GM12878 (cell line): Measurements from ENCODE around the gene AIP. TPM values are rescaled to one million over a fixed set of nuclear protein-coding genes. Genes with fewer than 3 reads are reported as not detected.

Experiments
- E4F1 ChIP-seq: fragments of 450-650 bp; IDR thresholded peaks from 2 replicates; pipeline ENCODE4 v1.6.1; 2018; ENCODE audit warnings: borderline replicate concordance, mild to moderate bottlenecking; ENCODE audit not compliant: partially characterized antibody
- MEF2B ChIP-seq: fragments of 450-650 bp; IDR thresholded peaks from 2 replicates; pipeline ENCODE4 v1.6.1; 2018; ENCODE audit warnings: mild to moderate bottlenecking, moderate library complexity; ENCODE audit not compliant: partially characterized antibody, poor library complexity, severe bottlenecking
- MTA3 ChIP-seq: IDR thresholded peaks from 2 replicates; pipeline ENCODE4 v1.6.1; 2012; ENCODE audit warnings: low read length, inconsistent platforms, borderline replicate concordance
- PKNOX1 ChIP-seq: fragments of 450-650 bp; IDR thresholded peaks from 2 replicates; pipeline ENCODE4 v1.6.1; 2016; ENCODE audit warnings: mild to moderate bottlenecking
- RUNX3 ChIP-seq: IDR thresholded peaks from 2 replicates; pipeline ENCODE4 v1.6.1; 2012; ENCODE audit warnings: low read length, inconsistent platforms
- SIX5 ChIP-seq: IDR thresholded peaks from 2 replicates; pipeline ENCODE4 v1.6.1; 2011; ENCODE audit warnings: mild to moderate bottlenecking, low read depth, low read length, moderate library complexity; ENCODE audit not compliant: severe bottlenecking
- SMAD5 ChIP-seq: IDR thresholded peaks from 2 replicates; pipeline ENCODE4 v1.6.1; 2016; ENCODE audit warnings: antibody characterized with exemption, low read depth
- SREBF1 ChIP-seq: IDR thresholded peaks from 2 replicates; pipeline ENCODE4 v1.6.1; 2012; ENCODE audit warnings: mild to moderate bottlenecking, low read length
- SUPT20H ChIP-seq: IDR thresholded peaks from 2 replicates; pipeline ENCODE4 v1.6.1; 2011; ENCODE audit warnings: low read depth, mild to moderate bottlenecking, low read length, moderate library complexity, borderline replicate concordance; ENCODE audit not compliant: control insufficient read depth
- ZBED1 ChIP-seq: IDR thresholded peaks from 2 replicates; pipeline ENCODE4 v1.6.1; 2016; ENCODE audit warnings: borderline replicate concordance
- ZBTB4 ChIP-seq: fragments of 450-650 bp; formaldehyde crosslinking; IDR thresholded peaks from 2 replicates; pipeline ENCODE4 v1.4.0; 2022; ENCODE audit warnings: mild to moderate bottlenecking, moderate library complexity
- ZNF592 ChIP-seq: fragments of 450-650 bp; IDR thresholded peaks from 2 replicates; pipeline ENCODE4 v1.6.1; 2017; ENCODE audit warnings: mild to moderate bottlenecking, moderate library complexity
- ZNF687 ChIP-seq: fragments of 450-650 bp; IDR thresholded peaks from 2 replicates; pipeline ENCODE4 v1.6.1; 2017; ENCODE audit warnings: mild to moderate bottlenecking, moderate library complexity
- polyA plus RNA-seq, 11 experiments: library from polyadenylated mRNA; depleted of rRNA in 4 of 11; unstranded in 6 of 11; stranded (reverse) in 5 of 11; fragments of >200 nt; fragmentation: Nextera tagmentation in 4 of 11; fragmentation: Illumina TruSeq in 1 of 11; extraction: Ambion mirVana in 4 of 11; extraction: Trizol in 1 of 11; gene quantifications; 1 replicate in 1 of 11; 2 replicates in 10 of 11; pipeline versions ENCODE4 v1.2.1 to v1.2.3, GENCODE V29; 2011 to 2016; ENCODE audit warnings: inconsistent platforms in 2 of 11, missing spikeins in 2 of 11, low read depth in 1 of 11
- total RNA-seq, 4 experiments: library from RNA; depleted of rRNA in 3 of 4; stranded (reverse); fragments of >200 nt in 3 of 4; fragmentation: Illumina TruSeq in 1 of 4; extraction: Trizol in 1 of 4; gene quantifications; 2 replicates each; pipeline versions ENCODE4 v1.2.1 to v1.2.3, GENCODE V29; 2013 to 2021

The AIP gene
- total and polyA plus RNA-seq, 10 of the 15 experiments (the other 5 are each of a cell fraction or from before 2014, with no cell fraction given) = 12.6 to 164 (median 104) TPM

- no peak for TF ChIP-seq MEF2B
- TF ChIP-seq SMAD5 = no peak
- TF ChIP-seq SIX5 = no peak
- no peak for TF ChIP-seq ZBTB4 (CRISPR knock-in tag)
- no peak for TF ChIP-seq MTA3
- no peak for TF ChIP-seq ZNF592
- peak; percentile 26; the same call in 1 of the 2 replicates for TF ChIP-seq PKNOX1
- TF ChIP-seq ZNF687 = peak; percentile 69; the same call in 1 of the 2 replicates
- no peak for TF ChIP-seq SREBF1
- 0 out of 2 replicates have a peak, but pooled peaks have one; percentile 51 for TF ChIP-seq ZBED1
- no peak for TF ChIP-seq E4F1
- peak; percentile 14; the same call in 1 of the 2 replicates for TF ChIP-seq RUNX3
- TF ChIP-seq SUPT20H = no peak
Measured at GRCh38 chr11:67468759-67469507, 13.9 kb upstream of the AIP start, which contains the start of gene TMEM134 (continued).
